ENCODE measurements around the gene ANKDD1B.

- no peak for TF ChIP-seq CTCF (IDR thresholded peaks at IDR 0.05)
- no peak for TF ChIP-seq POLR2A (IDR thresholded peaks at IDR 0.05)
- no peak for TF ChIP-seq POLR2AphosphoS5 (IDR thresholded peaks at IDR 0.05)
Observed at GRCh38 chr5:75675783-75676182, 64.5 kb downstream of the ANKDD1B start.

Measured in prostate gland (tissue), 2 donors.